Activated gamma-delta T cell (primary cell): ENCODE data around the gene GSTM1.
A peak's percentile ranks its signal among the peaks of the same experiment; 100 is the strongest.

Source experiments
- DNase-seq: peaks from one replicate; lab custom pipeline; 2025; lab: John Stamatoyannopoulos, UW
- total RNA-seq, 2 donors: gene quantifications; one replicate each; lab custom pipeline; 2026; lab: John Stamatoyannopoulos, UW

The GSTM1 gene
- 9.0 to 14.6 reads per million in 2 donors for total RNA-seq

- no peak for DNase-seq
Measured at GRCh38 chr1:109687641-109688499, at the start of gene GSTM1. Gene GSTM1, plus strand, starts transcription at chr1:109687817. Its CDS starts 57 bp downstream, at chr1:109687874.

DNA sequence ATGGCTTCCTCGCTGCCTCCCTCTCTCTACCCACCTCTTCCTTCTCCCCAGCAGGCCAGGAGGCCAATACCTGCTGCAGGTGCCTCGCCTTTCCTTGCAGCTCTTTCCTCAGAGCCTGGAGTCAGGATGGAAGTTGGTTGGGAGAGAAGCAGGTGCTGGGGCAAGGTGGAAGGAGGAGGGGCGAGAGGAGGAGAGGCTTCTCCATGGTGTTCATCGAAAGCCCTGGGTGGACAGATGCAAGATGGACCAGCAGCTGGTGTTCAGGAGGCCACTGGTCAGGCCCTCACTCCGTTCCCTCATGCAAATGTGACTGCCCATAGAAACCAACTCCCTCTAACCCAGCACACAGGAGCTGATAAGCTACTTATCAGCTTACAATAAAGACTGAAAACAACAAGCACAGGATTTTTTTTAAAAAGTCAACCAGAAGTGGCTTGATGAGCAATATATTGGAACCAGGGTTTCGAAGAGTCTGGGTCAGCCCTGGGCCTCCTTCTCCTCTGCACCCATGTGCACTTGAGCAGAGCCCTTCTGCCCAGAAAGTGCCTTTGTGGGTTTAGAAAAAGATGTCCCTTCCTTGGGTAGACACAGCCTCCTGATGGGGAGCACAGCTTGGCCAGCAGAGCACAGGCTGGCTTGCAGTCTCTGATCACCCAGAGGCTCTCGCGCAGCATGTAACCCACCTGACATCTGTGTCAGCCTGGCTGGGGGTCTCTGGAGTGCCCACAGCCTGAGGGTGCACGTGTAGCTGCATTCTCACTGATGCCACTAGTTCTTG is 48.4 kb upstream of the GSTM1 start:
- no peak for DNase-seq

DNA sequence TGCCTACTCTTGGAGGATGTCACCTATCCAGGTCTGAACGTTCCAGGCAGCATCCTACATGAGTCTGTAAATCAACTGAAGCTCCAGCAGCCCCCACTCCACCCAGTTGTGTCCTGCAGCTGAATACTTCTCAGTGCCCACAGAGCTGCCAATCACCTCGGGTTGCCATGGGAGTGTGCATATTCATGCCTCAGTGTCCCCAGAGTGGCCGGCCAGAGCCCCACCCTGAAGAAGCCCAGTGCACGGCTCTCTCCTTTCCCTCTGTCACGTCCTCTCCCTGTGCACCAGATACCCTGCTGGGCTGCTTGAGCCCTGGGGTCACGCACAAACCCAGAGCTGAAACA is 47.8 kb upstream of the GSTM1 start:
- no peak for DNase-seq

DNA sequence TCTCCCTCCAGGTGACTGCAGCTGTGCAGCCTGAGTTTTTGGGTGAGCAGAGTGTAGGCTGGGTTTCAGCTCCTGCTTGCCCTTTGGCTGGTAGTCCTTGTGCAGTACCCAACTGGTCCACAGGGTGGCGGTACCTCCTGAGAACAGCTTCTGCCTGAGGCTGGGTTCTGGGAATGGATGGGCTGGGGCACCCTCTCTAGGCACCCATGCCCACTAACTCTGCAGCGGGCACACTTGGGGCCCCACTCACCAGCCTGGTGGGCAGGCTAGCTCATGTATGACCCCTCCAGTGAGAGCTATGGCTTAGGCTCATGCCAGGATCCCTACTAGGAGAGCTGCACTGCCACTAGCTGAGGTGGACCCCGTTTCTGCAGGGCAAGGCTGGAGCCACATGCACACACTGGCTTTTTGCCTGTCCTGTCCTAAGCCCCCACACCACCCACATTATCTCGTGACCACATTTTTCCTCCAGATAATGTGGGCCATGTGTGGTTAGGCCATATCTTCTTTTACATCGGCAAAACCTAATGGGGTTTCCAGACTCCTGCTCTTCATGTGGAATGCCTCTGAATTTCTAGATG is 47.2 kb upstream of the GSTM1 start:
- no peak for DNase-seq

GRCh38 chr1:109641078-109641740 is 46.4 kb upstream of the GSTM1 start:
- no peak for DNase-seq

DNA sequence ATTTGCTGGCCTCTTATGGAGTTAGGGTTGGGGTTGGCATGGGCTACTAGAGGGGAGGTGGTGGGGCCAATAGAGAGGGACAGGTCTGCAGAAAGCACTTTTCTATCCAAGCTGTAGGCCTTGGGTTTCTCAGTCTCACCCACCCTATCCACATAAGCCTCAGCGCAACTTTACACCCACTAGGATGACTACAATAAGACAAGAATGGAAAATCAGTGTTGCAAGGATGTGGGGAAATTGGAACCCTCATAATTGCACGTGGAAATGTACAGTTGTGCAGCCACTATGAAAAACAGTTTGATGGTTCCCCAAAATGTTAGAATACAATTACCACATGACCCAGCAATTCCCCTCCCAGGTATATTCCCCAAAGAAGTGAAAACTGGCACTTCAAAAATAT is 45.8 kb upstream of the GSTM1 start:
- no peak for DNase-seq

DNA sequence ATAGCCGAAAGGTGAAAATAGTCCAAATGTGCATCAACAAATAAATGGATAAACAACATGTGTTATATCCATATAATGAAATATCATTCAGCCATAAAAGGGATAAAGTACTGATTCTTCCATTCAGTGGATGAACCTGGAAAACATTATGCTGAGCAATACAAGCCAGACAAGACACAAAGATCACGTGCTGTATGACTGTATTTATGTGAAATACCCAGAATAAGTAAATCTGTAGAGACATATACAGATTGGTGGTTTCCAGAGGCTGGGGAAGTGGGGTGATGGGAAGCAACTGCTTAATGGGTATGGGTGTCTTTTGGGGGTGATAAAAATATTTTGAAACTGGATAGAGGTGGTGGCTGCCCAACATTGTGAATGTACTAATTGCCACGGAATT is 45.0 kb upstream of the GSTM1 start:
- no peak for DNase-seq

DNA sequence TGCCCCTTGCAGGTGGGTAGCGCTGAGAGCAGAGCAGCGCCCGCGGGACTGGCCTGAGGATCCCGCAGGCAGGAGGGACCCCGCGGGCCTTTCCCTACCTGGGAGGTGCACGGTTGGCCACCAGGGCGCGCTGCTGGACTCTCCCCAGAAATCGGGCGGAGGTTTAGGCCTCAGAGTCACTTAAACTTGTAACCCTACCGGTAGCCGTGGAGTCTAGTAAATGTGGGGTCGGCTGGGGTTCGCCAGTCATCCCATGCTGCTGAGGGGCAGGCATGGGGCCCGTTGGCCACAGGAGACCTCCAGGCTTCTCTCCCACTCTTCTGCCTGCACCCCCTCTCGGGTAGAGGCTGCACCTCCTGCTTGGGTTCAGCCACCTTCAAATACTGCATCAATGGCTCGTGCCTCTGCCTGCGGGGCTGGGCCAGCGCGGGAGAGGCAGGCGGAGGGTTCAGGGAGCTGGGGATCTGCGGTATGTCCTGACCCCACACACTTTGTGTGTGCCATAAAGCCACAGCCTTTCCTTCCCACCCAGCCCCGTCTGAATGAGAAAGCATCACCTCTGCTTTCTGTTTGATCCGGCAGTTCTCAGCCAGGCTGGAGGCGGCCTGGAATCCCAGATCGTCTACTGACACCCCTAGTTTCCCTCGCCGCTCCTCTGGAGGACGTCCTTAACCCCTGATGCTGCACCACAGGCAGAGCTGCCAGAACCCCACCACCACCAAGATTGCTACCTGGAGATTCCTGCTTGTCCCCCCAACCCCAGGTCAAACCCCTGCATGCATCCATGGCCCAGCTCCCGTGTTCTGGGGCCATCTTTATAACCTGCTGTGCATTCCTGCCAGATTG is 44.0 kb upstream of the GSTM1 start:
- DNase-seq = peak; percentile 64

DNA sequence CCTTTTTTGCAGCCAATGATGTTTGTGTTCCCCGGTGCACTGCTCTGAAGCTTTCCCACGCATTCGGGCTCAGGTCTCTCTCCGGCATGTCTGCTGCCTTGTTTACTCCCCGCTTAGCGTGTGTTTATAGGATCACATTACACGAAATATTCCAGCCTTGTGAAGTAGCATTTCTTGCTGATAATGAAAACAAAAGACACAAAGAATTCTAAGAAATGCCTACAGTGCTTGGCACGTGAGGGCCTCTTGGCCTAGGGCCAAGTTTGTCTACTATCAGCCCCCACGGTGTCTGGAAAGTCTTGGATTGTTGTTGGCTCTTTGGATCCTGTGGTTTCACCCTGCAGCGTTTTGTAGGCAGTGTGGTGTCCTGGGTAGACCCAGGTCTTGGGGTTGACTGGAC is 42.9 kb upstream of the GSTM1 start:
- DNase-seq = no peak

DNA sequence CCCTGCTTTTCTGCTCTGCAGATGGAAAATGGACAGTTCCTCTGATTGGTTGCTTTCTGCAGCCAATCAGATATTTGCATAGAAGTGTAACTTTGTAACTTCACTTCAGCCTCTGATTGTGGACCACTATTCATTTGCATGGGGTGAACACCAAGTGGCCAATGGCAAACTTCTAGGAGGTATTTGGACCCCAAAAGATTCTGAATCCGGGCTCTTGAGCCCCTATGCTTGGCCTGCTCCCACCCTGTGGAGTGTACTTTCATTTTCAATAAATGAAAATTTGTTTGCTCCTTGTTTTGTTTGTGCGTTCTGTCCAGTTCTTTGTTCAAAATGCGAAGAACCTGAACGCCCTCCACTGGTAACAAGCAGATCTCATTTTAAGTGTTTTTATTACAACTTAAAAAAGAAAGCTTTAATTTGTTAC is 38.1 kb upstream of the GSTM1 start:
- no peak for DNase-seq

DNA sequence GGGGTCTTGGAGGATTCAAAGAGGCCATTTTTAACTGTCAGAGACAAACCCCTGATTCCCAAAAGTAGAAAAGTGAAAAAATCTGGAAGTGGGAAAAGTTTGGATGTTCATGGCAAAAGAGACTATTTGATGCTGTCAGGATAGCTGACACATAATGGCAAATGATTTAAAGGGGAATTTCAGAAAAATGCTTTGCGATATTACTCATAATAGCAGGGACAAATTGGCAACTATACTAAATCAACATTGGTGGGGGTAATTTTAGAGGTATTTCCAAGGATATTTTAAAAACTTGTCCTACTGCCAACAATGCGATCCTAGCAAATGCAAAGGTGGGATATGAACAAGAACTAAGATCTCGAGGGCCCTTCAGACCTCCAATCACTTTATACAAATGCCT is 37.0 kb upstream of the GSTM1 start:
- no peak for DNase-seq

- DNase-seq = no peak
Measured at GRCh38 chr1:109652402-109652801, 35.2 kb upstream of the GSTM1 start.

DNA sequence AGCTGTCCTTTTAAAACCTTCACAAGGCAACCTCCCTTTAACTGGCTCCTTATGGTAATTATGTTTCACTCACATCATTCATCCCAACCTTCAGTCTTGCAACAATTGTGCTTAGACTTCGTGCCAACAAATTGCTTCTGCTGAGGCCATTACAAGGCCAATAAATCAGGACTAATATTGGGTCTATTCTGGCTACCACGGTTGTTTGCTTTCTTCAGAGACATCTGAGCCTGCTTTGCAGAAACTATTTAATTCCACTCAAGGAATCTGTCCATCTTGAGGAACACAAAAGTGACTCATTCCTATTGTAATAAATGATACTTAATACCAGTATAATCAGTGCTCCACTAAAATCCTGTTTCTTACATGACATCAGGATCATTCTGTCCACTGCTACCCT is 34.3 kb upstream of the GSTM1 start:
- DNase-seq = no peak

DNA sequence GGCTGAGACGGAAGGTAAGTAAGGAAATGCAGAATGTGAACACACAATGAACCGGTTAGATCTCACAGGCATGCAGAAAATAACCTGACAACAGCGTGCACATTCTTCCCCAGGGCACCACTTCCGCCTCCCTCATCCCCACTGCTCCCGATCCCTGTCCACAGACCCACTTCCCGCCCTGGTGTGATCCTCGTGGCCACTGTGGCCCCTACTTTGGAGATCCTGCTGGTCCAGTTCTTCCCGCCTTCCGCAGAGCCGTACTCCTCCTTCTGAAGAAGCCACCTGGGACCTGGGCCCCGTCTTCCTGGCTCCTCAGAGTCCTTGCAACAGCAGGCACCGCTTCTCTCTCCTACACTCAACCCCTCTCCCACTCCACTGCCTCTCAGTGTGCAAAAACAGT is 33.1 kb upstream of the GSTM1 start:
- DNase-seq = no peak

DNA sequence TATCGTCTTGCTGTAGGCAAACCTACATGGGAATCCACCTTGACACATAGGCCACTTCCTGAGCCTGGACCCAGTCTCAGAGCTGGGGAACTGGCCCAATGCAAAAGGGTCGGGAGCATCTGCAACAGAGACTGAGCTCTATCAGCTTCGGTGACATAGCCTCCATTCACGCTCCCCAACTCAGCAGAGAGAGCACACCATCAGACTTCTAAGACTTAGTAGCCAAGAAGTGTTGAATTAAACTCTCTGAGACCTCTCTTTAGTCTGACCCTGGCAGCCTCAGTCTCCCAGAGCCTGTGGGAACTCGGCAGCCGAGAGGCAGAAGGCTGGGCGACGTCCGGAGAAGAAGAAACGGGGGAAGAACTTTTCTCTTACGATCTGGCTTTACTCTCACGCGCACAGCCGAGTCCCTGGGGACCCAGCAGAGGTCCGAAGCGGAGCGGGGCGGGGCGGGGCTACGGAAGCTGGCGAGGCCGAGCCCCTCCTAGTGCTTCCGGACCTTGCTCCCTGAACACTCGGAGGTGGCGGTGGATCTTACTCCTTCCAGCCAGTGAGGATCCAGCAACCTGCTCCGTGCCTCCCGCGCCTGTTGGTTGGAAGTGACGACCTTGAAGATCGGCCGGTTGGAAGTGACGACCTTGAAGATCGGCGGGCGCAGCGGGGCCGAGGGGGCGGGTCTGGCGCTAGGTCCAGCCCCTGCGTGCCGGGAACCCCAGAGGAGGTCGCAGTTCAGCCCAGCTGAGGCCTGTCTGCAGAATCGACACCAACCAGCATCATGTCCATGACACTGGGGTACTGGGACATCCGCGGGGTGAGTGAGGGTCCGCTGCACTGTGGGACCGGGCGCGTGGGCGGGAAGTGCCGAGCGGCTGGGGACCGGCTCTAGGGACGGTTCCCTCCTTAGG is 31.8 kb upstream of the GSTM1 start, which contains the start of gene GSTM4:
GSTM4 (plus strand) TSS at position 485 of the 905 bp plus-strand sequence; CDS start at position 776, 291 bp downstream.
- peak; percentile 39 for DNase-seq

- DNase-seq = no peak
Measured at GRCh38 chr1:109657395-109657794, 30.2 kb upstream of the GSTM1 start.

GRCh38 chr1:109657970-109658369 is 29.6 kb upstream of the GSTM1 start:
- no peak for DNase-seq

DNA sequence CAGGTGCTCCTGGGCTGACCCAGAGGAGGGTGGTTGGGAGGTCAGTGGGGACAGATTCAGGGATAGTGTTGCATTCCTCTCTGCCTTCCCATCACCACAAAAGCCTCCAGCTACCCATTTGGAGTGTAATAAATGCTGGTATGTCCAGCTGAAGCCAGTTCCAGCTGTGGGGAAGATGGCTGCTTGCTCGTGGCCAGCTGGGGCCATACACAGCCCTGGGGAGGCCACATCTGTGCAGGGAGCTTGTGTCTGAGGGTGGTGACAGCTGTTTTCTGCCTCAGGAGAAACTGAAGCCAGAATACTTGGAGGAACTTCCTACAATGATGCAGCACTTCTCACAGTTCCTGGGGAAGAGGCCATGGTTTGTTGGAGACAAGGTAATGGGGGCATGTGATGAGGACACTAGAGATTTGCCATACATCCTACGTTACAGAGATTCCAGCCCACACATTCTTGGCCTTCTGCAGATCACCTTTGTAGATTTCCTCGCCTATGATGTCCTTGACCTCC is 29.0 kb upstream of the GSTM1 start:
- DNase-seq = no peak

DNA sequence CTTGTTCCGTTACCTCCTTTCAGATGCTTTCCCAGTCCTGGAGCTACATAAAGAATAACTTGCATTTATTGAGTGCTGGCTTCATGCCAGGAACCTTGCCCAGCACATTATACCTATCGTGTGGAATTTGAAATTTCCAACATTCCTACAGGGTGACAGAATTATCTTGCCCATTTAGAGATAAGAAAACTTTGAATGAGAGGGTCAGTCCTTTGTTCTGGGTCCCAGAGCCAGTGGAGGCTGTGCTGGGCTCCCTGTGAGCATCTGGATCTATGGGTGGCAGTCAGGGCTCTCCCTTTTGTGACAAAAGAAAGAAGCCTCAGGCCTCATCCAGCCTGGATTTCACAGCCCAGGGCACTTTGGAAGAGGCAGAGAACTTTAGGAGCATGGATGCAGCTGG is 28.5 kb upstream of the GSTM1 start:
- no peak for DNase-seq
